ENCODE data around the gene NEUROG2.

The NEUROG2 gene

DNA sequence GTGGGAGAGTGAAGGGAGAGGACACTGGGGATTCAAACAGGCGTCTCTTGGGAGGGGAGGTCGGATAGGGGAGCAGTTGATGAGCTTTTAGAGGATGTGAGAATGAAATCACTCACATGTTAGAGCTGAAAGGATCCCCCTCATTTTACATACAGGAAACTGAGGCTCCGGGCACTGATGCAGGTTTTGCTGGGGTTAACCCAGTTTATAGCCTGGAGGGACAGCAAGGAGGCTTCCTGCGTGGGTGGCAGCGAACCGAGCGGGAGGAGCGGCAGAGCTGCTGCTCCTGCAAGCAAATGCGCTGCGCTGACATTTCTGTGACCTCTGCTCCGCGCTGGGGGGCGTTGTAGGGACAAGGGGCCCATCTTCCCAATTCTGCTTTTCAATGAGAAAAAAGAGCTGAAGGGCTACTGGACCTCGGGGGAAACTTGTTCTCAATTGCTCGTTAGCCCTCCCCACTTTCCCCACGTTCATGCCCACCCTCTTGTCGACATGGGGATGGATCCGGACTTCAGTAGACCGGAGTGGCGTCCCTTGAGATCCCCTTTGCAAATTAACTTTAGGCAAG lies 1.2 kb upstream of the NEUROG2 start:
- DNase-seq (ENCODE audit: extremely low spot score), result peak; percentile 71
- ChIA-PET CTCF (interaction anchor here (0.9 to 5.8 kb wide), 9 partner anchors 14 to 415 kb away, joined by 3 to 51 read pairs (median 4); no protein-coding TSS in a partner anchor), POLR2A (interaction anchor here (0.5 to 1.7 kb wide), 4 partner anchors 88 to 238 kb away, joined by 3 to 4 read pairs (median 4); partner anchors contain the start of gene ALPK1)

DNA sequence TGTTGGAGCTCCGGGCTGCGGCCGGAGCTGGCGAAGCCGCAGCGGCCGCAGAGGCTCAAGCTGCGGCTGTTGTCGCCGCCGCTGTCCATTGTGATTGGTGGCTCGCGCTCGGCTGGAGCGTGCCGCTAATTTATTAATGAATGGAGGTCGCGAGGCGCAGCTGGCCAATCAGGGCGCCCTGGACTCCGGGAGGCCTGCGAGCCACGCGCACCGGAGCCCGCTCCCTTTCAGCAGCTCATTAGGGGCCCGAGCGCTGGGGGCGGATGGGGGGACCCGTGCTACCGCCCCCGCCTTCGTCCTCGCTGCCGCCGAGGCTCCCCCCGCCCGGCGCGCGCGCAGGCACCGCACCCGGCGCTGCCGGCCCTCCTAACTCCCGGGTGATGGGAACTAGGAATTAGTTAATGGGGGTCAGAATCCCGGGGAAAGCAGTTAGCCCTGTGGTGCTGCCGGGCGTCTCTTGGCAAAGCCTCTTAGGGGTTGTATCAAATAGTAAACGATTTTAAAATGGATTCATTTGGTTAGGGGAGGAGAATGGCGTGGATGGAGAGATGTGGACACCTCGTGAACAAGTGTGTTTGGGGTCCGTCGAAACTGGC lies 589 bp upstream of the NEUROG2 start:
- POLR2A ChIA-PET, result interaction anchor here (0.5 to 1.0 kb wide), 3 partner anchors 220 to 237 kb away, joined by 3 to 4 read pairs (median 3); partner anchors contain the start of gene ALPK1
- TF ChIP-seq, protein P1, sequence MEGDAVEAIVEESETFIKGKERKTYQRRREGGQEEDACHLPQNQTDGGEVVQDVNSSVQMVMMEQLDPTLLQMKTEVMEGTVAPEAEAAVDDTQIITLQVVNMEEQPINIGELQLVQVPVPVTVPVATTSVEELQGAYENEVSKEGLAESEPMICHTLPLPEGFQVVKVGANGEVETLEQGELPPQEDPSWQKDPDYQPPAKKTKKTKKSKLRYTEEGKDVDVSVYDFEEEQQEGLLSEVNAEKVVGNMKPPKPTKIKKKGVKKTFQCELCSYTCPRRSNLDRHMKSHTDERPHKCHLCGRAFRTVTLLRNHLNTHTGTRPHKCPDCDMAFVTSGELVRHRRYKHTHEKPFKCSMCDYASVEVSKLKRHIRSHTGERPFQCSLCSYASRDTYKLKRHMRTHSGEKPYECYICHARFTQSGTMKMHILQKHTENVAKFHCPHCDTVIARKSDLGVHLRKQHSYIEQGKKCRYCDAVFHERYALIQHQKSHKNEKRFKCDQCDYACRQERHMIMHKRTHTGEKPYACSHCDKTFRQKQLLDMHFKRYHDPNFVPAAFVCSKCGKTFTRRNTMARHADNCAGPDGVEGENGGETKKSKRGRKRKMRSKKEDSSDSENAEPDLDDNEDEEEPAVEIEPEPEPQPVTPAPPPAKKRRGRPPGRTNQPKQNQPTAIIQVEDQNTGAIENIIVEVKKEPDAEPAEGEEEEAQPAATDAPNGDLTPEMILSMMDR (IDR thresholded peaks at IDR 0.05; ENCODE audit: control extremely low read depth, extremely low read depth, low read depth, missing control alignments), result no peak
- CTCF ChIA-PET, result interaction anchor here (0.7 to 5.8 kb wide), 15 partner anchors 8 to 416 kb away, joined by 3 to 51 read pairs (median 4); no protein-coding TSS in a partner anchor
- DNase-seq (ENCODE audit: extremely low spot score), result peak; percentile 74

More for the DNA sequence above, 1.2 kb upstream of the NEUROG2 start:
- TF ChIP-seq, protein P1 (IDR thresholded peaks at IDR 0.05; ENCODE audit: control extremely low read depth, extremely low read depth, low read depth, missing control alignments), result peak; percentile 37

DNA sequence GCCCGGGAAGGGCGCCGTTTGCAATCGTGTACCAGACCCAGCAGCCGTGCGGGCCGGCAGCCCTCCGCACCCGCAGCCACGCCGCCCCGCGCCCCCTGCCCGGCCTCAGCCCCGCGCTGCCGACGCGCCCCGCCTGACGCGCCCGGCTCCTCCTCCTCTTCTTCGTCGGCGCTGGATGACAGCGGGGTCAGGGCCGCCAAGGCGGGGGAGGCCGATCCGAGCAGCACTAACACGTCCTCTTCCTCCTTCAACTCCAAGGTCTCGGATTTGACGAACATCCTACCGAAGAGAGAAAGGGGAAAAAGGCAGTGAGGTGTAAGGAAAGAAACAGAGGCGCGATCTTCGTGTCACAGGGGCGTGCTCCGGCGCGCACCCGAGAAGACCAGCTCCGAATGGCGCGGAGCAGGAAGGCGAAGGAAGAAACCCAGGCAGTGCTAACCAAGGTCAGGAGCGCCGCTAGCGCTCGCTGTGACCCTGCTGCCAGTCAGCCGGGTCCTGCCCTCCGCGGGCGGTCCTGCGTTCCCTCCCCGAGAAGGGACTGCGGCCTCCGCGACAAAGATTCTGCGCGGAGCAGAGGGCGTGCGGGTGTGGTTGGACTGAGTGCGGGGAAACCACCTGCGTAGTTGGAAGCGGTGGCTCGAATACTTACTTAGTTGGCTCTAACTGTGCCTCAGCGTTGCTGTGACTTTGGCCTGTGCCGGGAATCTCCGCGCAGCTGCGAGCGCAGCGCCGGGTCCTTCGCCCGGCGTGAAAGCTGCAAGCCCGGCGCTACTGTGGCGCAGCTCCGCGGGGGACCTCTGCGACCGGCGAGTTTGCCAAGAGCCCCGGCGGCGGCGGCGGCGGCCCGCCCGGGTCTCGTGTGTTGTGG lies 548 bp downstream of the NEUROG2 start:
- ChIA-PET CTCF (interaction anchor here (0.9 to 5.8 kb wide), 9 partner anchors 9 to 415 kb away, joined by 3 to 51 read pairs (median 5); no protein-coding TSS in a partner anchor), POLR2A (no interaction called here)
- TF ChIP-seq, protein P1 (IDR thresholded peaks at IDR 0.05; ENCODE audit: control extremely low read depth, extremely low read depth, low read depth, missing control alignments), result no peak
- peak; percentile 69 for DNase-seq (ENCODE audit: extremely low spot score)

DNA sequence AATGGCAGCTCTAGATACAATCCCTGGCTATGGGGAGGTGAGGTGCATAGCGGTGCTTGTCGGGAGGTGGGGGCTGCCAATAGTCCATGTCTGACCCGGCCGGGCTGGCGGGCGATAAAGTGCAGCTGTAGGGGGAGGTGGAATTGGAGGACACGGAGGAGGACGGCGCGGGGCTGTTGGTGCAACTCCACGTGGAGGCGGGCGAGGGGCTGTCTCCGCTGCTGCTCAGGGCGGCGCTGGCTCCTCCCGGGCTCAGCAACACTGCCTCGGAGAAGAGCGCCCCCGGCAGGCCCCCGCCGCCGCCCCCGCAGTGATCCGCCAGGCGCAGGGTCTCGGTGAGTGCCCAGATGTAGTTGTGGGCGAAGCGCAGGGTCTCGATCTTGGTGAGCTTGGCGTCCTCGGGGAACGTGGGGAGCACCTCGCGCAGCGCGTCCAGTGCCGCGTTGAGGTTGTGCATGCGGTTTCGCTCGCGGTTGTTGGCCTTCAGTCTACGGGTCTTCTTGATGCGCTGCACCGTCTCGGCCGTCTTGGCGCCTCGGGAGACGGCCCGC lies 1.3 kb downstream of the NEUROG2 start:
- no peak for DNase-seq (ENCODE audit: extremely low spot score)
- POLR2A ChIA-PET, result no interaction called here
- CTCF ChIA-PET, result interaction anchor here (1.2 to 5.8 kb wide), 6 partner anchors 10 to 415 kb away, joined by 3 to 51 read pairs (median 10); no protein-coding TSS in a partner anchor
- TF ChIP-seq, protein P1 (IDR thresholded peaks at IDR 0.05; ENCODE audit: control extremely low read depth, extremely low read depth, low read depth, missing control alignments), result peak; percentile 41

DNA sequence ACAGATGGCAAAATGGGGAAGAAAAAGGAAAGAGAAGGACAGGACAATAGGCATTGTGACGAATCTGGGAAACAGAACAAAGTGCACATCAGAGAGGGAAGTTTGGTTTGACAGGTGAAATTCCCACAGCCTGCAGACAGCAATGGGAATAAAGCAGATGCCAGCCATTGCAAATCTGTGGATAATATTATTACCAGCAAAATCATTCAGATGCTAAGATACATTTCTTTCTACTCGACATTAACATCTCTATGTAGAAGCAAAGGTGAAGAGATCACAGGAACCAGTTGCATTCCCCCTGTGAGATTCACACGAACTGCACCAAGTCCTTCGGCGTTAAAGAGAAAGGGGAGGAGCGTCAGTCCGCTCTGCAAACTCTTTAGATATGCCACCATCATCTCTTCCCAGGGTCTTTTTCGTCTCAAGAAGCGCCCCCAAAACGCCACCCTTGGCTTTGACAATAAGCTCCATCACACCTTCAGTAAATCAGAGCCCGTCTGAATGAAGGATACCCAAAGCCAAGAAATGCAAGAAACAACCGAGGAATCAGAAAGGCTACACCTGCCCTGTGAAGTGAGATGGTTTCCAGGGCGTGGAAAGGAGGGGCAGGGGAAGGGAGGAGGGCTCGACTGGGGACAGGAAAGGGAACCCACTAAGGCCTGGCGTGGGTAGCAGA lies 1.9 kb downstream of the NEUROG2 start:
- no peak for DNase-seq (ENCODE audit: extremely low spot score)
- TF ChIP-seq, protein P1 (IDR thresholded peaks at IDR 0.05; ENCODE audit: control extremely low read depth, extremely low read depth, low read depth, missing control alignments), result no peak
- POLR2A ChIA-PET, result no interaction called here
- CTCF ChIA-PET, result interaction anchor here (1.2 to 5.8 kb wide), 3 partner anchors 10 to 226 kb away, joined by 3 to 51 read pairs (median 19); no protein-coding TSS in a partner anchor
